ENCODE measurements around the gene RIPOR3.
"Not testable (repeated sequence)": the region's sequence is repeated elsewhere in the genome, so short reads cannot be mapped to it uniquely, and the experiment has no call there.

RIPOR3 gene

GRCh38 chr20:50585214-50585613, 106.1 kb downstream of the RIPOR3 start:
- DNase-seq: no peak

- DNase-seq: no peak
Measured at GRCh38 chr20:50584687-50585086, 106.7 kb downstream of the RIPOR3 start.

GRCh38 chr20:50583442-50584150, 107.7 kb downstream of the RIPOR3 start:
- no peak for DNase-seq

- no peak for DNase-seq
Measured at GRCh38 chr20:50582591-50583234, 108.6 kb downstream of the RIPOR3 start.

- no peak for DNase-seq
Measured at GRCh38 chr20:50582092-50582491, 109.2 kb downstream of the RIPOR3 start.

GRCh38 chr20:50580842-50581544, 110.3 kb downstream of the RIPOR3 start:
- DNase-seq: no peak

GRCh38 chr20:50580016-50580747, 111.2 kb downstream of the RIPOR3 start:
- peak; percentile 31 for DNase-seq

- no peak for DNase-seq
Measured at GRCh38 chr20:50579511-50579910, 111.8 kb downstream of the RIPOR3 start.

GRCh38 chr20:50578778-50579165, 112.6 kb downstream of the RIPOR3 start:
- DNase-seq: no peak

- DNase-seq: no peak
Measured at GRCh38 chr20:50578061-50578777, 113.1 kb downstream of the RIPOR3 start.

- no peak for DNase-seq
Measured at GRCh38 chr20:50577175-50578018, 113.9 kb downstream of the RIPOR3 start.

- peak; percentile 45 for DNase-seq
Measured at GRCh38 chr20:50575865-50576720, 115.2 kb downstream of the RIPOR3 start.

- no peak for DNase-seq
Measured at GRCh38 chr20:50574586-50574985, 116.8 kb downstream of the RIPOR3 start.

- no peak for DNase-seq
Measured at GRCh38 chr20:50574108-50574507, 117.2 kb downstream of the RIPOR3 start.

- DNase-seq: no peak
Measured at GRCh38 chr20:50572938-50573777, 118.2 kb downstream of the RIPOR3 start.

GRCh38 chr20:50571466-50571865, 119.9 kb downstream of the RIPOR3 start:
- DNase-seq: no peak

GRCh38 chr20:50569864-50570836, 121.2 kb downstream of the RIPOR3 start:
- peak; percentile 66 for DNase-seq

GRCh38 chr20:50569487-50569863, 121.9 kb downstream of the RIPOR3 start:
- not testable (repeated sequence) for DNase-seq

Data from OCI-M1 (cell line).